ENCODE data around the gene PLCB3.

PLCB3 gene

DNA sequence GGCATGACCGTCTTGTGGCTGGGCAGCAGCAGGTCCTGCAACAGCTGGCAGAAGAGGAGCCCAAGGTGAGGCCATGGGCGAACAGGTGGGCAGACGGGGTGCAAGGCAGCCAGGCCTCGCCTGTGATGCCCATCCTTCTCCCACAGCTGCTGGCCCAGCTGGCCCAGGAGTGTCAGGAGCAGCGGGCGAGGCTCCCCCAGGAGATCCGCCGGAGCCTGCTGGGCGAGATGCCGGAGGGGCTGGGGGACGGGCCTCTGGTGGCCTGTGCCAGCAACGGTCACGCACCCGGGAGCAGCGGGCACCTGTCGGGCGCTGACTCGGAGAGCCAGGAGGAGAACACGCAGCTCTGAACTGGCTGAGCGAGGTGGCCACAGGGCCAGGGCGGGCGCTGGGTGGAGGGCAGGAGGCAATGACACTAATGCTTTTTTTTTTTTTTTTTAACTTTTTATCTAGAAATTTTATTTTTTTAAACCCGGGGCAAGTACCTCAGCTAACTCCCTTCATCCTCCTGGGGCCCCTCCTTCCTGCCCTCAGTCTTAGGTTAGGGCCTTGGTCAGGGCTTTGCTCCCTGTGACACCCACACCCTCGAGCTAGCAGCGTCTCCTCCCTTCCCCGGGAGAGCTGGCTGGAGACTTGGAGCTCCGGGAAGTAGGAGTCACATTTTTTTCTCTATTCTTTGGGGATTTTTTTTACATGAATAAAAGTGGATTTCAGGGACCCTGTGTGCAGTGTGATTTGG is 16.0 kb downstream of the PLCB3 start:
- DNase-seq: no peak

- no peak for DNase-seq
Observed at GRCh38 chr11:64268025-64268892, 16.9 kb downstream of the PLCB3 start.

GRCh38 chr11:64268893-64269539 is 17.7 kb downstream of the PLCB3 start:
- peak in 3 of 5 donors; percentile 25 to 63 (median 27) for DNase-seq

- peak; percentile 94 to 99 (median 96) for DNase-seq
Observed at GRCh38 chr11:64269540-64270220, 18.4 kb downstream of the PLCB3 start.

DNA sequence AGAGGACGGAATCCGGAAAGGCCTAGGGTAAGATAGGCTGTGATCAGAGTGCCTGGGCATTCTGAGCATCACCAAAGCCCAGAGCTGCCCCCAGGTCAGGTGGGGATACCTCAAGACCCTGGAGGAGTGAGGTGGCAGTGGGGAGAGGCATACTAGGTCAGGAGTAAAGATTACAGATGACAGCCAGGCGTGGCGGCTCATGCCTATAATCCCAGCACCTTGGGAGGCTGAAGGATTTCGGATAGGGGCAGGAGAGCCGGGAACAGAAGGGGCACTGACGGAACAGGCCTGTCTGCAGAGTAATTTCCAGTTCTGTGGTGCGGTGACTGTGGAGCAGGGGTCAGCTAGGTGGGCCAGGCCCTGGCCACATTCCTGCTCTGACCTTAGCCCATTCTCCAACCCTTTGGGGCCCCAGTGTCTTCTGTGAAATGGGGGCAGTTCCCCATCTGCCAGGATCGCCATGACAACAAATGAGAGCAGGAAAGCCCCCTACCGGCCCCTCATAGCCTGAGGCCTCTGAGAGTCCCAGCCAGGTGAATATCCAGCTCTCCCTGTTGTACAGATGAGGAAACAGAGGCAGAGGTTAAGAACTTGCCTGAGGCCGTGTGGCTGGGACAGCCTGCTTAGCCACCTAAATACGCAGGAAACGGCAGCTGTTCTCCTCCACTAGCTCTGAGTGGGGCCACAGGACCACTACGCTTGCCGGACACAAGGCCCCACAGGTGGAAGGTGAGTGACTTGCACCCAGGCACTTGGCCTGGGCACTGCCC is 23.9 kb downstream of the PLCB3 start:
- DNase-seq: no peak

- no peak for DNase-seq
Observed at GRCh38 chr11:64275841-64276240, 24.5 kb downstream of the PLCB3 start.

DNA sequence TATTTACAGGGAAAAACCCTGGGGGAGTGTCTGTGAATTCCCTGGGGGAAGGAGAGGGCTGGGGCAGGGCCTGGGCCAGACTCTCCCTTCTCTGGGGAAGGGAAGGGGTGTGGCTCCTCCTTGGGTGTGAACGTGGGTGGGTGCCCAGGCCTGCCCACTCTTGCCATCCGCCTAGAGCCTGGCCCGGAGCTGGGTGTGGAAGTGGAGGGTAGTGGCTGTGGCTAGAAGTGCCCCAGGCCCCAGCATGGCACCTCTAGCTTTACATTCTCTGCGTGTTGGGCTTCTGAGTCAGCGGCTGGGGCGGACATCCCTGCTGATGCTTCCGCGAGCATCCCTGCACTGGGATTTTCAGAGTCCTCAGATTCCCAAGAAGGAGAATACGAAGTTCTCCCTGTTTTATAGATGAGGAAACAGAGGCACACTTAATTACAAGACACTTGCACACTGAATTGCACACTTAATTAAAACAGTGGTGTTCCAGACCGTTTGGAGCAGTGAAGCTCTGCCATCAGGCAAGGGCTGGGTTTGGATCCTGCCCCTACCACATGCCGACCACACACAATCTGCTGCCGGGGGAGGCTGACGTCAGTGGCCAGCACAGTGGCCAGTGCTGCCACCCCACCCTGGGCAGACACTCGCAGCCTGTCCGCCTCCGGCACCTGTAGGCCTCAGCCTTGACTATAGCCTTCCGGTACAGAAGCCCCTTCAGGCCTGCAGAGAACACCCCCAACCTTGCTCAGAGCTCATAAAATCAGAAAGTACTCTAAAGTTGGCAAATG is 25.5 kb downstream of the PLCB3 start:
- no peak for DNase-seq

GRCh38 chr11:64278576-64279190 is 27.4 kb downstream of the PLCB3 start:
- no peak for DNase-seq

- DNase-seq: no peak
Observed at GRCh38 chr11:64281957-64282770, 30.8 kb downstream of the PLCB3 start.

- no peak for DNase-seq
Observed at GRCh38 chr11:64283092-64283491, 31.8 kb downstream of the PLCB3 start.

- peak; percentile 89 to 94 (median 92) for DNase-seq
Observed at GRCh38 chr11:64284048-64284961, 33.0 kb downstream of the PLCB3 start, which contains the start of gene BAD. BAD (minus strand) TSS chr11:64284665; CDS start chr11:64284368, 297 bp downstream.

DNA sequence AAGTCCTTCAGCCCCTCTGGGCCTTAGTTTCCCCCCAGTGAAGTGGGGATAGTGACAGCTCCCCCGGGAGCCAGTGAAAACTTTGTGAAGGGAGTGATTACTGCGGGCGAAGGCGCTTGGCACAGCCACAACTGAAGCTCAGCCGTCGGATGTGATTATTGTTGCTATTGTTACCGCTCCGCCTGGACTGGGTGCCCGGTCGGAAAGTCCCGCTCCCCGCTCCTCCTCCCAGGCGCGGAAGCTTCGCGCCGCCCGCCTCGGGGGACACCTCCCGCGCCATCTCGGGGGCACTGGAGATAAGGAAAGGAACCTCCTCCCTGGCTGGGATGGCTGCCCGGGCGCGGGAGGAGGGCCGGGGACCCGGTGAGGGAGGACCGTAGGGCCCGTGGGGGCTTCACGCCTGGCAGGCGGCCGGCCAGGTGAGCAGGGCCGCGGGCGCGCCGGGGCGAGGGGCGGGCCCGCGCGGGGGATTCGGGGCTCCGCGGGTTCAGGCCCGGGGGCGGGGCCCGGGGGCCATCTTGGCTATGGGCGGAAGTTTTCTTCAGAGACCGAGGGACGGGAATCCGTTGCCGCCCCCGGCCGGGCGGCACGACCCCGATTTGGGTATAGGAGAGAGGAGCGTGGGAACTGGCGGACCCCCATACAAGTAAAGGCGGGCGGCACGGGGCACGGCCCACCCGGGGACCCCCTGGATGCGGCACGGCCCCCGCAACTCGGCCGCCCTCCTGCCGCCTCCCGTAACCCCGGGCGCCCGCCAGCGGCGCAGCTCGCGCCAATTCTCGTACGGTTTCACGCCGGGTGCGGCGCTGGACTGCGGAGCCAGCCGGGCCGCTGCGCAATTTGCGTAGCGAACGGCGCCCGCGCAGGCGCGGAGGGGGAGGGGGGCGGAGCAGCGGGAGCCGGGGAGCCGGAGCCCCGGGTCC is 33.9 kb downstream of the PLCB3 start, which contains the start of gene GPR137:
Gene GPR137, plus strand, starts transcription at position 887 of the 923 bp plus-strand sequence. CDS start 677 bp downstream, outside the sequence.
- DNase-seq: peak; percentile 78 to 88 (median 87)

- peak in 1 of 5 donors; percentile 40 for DNase-seq
Observed at GRCh38 chr11:64285885-64286800, 34.8 kb downstream of the PLCB3 start.

DNA sequence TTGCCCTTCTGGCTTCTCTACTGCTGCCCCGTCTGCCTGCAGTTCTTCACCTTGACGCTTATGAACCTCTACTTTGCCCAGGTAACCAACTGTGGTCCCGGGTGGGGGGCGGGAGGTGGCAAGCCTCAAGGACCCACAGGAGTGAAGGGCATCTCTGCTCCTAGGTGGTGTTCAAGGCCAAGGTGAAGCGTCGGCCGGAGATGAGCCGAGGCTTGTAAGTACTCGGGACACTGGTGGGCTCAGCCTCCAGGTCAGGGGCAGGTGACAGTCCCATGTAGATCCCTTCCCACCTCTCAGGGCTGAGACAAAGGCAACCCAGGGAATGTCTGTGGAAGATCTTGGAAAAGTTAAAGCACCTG is 35.5 kb downstream of the PLCB3 start:
- no peak for DNase-seq

GRCh38 chr11:64287676-64288352 is 36.5 kb downstream of the PLCB3 start:
- no peak for DNase-seq

- DNase-seq: no peak
Observed at GRCh38 chr11:64288353-64288750, 37.0 kb downstream of the PLCB3 start.

Data from T-helper 1 cell (primary cell).